ENCODE data around the gene RAD51B.

DNA sequence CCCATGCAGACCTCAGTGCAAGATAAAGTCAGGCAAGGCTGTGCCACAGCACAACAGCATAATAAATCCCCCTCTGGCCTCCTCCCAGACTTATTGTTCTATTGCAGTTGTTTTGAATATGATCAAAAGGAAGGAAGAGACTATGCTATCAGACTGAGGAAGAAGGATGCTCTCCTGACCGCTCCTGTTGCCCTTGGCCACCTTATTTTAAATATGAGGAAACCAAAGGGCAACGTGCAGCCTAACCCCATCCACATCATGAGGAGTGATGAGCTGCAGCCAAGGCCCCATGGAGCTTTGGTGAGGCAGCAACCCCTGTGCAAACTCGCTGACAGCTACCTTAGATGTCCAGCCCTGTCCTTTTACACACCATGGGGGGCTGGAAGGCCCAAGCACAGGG lies 681.6 kb downstream of the RAD51B start:
- TF ChIP-seq, protein P1, sequence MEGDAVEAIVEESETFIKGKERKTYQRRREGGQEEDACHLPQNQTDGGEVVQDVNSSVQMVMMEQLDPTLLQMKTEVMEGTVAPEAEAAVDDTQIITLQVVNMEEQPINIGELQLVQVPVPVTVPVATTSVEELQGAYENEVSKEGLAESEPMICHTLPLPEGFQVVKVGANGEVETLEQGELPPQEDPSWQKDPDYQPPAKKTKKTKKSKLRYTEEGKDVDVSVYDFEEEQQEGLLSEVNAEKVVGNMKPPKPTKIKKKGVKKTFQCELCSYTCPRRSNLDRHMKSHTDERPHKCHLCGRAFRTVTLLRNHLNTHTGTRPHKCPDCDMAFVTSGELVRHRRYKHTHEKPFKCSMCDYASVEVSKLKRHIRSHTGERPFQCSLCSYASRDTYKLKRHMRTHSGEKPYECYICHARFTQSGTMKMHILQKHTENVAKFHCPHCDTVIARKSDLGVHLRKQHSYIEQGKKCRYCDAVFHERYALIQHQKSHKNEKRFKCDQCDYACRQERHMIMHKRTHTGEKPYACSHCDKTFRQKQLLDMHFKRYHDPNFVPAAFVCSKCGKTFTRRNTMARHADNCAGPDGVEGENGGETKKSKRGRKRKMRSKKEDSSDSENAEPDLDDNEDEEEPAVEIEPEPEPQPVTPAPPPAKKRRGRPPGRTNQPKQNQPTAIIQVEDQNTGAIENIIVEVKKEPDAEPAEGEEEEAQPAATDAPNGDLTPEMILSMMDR (IDR thresholded peaks at IDR 0.05; ENCODE audit: insufficient read depth, low read length) = no peak
- TF ChIP-seq, protein P2, sequence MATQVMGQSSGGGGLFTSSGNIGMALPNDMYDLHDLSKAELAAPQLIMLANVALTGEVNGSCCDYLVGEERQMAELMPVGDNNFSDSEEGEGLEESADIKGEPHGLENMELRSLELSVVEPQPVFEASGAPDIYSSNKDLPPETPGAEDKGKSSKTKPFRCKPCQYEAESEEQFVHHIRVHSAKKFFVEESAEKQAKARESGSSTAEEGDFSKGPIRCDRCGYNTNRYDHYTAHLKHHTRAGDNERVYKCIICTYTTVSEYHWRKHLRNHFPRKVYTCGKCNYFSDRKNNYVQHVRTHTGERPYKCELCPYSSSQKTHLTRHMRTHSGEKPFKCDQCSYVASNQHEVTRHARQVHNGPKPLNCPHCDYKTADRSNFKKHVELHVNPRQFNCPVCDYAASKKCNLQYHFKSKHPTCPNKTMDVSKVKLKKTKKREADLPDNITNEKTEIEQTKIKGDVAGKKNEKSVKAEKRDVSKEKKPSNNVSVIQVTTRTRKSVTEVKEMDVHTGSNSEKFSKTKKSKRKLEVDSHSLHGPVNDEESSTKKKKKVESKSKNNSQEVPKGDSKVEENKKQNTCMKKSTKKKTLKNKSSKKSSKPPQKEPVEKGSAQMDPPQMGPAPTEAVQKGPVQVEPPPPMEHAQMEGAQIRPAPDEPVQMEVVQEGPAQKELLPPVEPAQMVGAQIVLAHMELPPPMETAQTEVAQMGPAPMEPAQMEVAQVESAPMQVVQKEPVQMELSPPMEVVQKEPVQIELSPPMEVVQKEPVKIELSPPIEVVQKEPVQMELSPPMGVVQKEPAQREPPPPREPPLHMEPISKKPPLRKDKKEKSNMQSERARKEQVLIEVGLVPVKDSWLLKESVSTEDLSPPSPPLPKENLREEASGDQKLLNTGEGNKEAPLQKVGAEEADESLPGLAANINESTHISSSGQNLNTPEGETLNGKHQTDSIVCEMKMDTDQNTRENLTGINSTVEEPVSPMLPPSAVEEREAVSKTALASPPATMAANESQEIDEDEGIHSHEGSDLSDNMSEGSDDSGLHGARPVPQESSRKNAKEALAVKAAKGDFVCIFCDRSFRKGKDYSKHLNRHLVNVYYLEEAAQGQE (IDR thresholded peaks at IDR 0.05; ENCODE audit: insufficient replicate concordance, low read depth) = no peak
- no peak for TF ChIP-seq POLR2AphosphoS5 (IDR thresholded peaks at IDR 0.05; ENCODE audit: low read depth)
- TF ChIP-seq GABPA (IDR thresholded peaks at IDR 0.05; ENCODE audit: low read depth) = no peak
- no peak for TF ChIP-seq SPI1 (IDR thresholded peaks at IDR 0.05; ENCODE audit: borderline replicate concordance, low read depth)

Data from HL-60 (cell line).